Uterus (tissue), 2 donors: ENCODE data around the gene CAV2.

Source experiments
- POLR2A ChIP-seq, 2 donors: fragments of 450-650 bp; IDR thresholded peaks; one replicate each; pipeline ENCODE4 v1.6.1; 2016; ENCODE audit warnings: antibody characterized with exemption in 2 of 2, mild to moderate bottlenecking in 1 of 2, moderate library complexity in 1 of 2
- TF ChIP-seq, protein P1 (sequence below), 4 experiments: fragments of 200-600 bp in 2 of 4; fragments of 450-650 bp in 2 of 4; sonication (generic) in 2 of 4; IDR thresholded peaks; one replicate each; pipeline ENCODE4 v1.5.1; 2016 to 2019; ENCODE audit warnings: antibody characterized with exemption in 4 of 4, mild to moderate bottlenecking in 2 of 4, moderate library complexity in 1 of 4

DNA sequence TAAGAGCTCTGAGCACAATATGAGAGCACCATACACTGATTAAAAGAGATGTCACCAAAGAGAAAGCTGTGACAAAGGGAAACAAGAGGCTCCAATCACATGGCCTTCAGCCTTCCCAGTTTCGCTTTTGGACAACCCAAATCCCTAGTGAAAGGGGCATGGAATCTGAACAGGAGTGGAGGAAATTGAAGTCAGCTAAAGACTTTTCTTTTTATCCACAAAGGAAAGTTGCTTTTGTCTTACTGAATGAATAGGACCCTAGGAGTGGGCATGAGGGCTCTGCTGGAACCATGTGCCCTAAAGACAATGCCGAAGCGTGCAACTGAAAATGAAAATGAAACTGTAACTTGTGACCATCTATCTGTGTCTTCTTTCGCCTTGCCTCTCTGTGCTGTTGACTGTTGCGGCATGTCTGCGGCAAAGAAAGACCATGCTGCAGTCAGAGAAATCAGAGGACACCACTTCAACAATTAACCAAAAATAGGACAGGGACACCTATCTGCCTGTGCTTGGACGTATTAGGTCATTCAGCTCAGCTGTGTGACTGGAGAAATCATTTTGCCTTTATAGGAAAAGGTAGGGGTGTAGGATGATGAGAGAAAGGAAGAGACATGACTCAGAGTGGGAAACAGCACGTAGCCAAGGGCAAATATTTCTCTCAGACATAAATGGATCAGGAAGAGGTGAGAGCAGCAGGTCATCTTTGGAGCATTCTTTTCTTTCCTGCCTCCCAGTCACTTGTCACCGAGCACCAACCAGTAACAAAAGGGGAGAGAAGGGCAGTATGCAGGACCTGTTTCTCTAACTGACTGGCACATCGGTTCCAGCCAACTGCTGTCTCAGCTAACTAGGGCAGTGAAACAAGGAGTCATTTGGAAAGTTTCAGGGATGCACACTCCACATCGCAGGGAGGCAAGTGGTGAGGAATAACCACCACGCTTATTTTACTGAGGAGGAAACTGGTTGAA lies 12.3 kb downstream of the CAV2 start:
- TF ChIP-seq, protein P1, sequence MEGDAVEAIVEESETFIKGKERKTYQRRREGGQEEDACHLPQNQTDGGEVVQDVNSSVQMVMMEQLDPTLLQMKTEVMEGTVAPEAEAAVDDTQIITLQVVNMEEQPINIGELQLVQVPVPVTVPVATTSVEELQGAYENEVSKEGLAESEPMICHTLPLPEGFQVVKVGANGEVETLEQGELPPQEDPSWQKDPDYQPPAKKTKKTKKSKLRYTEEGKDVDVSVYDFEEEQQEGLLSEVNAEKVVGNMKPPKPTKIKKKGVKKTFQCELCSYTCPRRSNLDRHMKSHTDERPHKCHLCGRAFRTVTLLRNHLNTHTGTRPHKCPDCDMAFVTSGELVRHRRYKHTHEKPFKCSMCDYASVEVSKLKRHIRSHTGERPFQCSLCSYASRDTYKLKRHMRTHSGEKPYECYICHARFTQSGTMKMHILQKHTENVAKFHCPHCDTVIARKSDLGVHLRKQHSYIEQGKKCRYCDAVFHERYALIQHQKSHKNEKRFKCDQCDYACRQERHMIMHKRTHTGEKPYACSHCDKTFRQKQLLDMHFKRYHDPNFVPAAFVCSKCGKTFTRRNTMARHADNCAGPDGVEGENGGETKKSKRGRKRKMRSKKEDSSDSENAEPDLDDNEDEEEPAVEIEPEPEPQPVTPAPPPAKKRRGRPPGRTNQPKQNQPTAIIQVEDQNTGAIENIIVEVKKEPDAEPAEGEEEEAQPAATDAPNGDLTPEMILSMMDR (IDR thresholded peaks at IDR 0.05) = no peak
- TF ChIP-seq POLR2A (IDR thresholded peaks at IDR 0.05) = no peak
